SU-DHL-6 (cell line): ENCODE results near the gene TMEM43.

Experiments used
- EZH2phosphoT487 ChIP-seq: fragments of 200-600 bp; sonication (generic), shearing (Covaris generic); conservative IDR thresholded peaks from 2 replicates; pipeline ENCODE4 v1.6.1; 2018; ENCODE audit warnings: mild to moderate bottlenecking, antibody characterized with exemption, low read length, moderate library complexity, mixed read lengths
- TF ChIP-seq, protein P1 (sequence below): fragments of 200-600 bp; sonication (generic); IDR thresholded peaks from one replicate; pipeline ENCODE4 v1.5.1; 2017; ENCODE audit warnings: antibody characterized with exemption, mild to moderate bottlenecking, low read length, moderate library complexity; ENCODE audit not compliant: insufficient read depth, poor library complexity, severe bottlenecking

DNA sequence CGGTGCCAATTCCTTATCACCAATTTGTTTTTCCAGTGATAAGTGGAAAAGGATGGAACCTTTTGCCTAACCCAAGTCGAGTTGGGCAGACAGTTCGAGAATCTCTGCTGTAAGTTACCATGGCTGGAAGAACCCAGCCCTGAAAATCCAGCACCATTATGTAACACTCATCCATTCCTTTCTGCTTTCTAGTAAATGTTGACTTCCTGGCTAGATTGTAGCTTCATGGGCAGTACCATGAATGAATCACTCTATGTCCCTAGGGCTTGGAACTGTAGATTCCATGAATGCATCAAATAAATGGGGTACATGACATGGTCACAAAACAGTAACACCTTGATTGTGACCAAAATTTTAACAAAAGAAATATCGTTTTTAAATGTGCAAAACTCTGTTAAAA, 14.2 kb upstream of the TMEM43 start:
- TF ChIP-seq, protein P1, sequence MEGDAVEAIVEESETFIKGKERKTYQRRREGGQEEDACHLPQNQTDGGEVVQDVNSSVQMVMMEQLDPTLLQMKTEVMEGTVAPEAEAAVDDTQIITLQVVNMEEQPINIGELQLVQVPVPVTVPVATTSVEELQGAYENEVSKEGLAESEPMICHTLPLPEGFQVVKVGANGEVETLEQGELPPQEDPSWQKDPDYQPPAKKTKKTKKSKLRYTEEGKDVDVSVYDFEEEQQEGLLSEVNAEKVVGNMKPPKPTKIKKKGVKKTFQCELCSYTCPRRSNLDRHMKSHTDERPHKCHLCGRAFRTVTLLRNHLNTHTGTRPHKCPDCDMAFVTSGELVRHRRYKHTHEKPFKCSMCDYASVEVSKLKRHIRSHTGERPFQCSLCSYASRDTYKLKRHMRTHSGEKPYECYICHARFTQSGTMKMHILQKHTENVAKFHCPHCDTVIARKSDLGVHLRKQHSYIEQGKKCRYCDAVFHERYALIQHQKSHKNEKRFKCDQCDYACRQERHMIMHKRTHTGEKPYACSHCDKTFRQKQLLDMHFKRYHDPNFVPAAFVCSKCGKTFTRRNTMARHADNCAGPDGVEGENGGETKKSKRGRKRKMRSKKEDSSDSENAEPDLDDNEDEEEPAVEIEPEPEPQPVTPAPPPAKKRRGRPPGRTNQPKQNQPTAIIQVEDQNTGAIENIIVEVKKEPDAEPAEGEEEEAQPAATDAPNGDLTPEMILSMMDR = no peak
- no peak for TF ChIP-seq EZH2phosphoT487
